SHP77 treated with DMSO at 0.1 percent for 48 hours (cell line): ENCODE measurements around the gene PCDHA3.
"Not testable (repeated sequence)": the region's sequence is repeated elsewhere in the genome, so short reads cannot be mapped to it uniquely, and the experiment has no call there.

Experiments
- DNase-seq: peaks from one replicate; lab custom pipeline; 2025; lab: John Stamatoyannopoulos, UW

Gene PCDHA3

DNA sequence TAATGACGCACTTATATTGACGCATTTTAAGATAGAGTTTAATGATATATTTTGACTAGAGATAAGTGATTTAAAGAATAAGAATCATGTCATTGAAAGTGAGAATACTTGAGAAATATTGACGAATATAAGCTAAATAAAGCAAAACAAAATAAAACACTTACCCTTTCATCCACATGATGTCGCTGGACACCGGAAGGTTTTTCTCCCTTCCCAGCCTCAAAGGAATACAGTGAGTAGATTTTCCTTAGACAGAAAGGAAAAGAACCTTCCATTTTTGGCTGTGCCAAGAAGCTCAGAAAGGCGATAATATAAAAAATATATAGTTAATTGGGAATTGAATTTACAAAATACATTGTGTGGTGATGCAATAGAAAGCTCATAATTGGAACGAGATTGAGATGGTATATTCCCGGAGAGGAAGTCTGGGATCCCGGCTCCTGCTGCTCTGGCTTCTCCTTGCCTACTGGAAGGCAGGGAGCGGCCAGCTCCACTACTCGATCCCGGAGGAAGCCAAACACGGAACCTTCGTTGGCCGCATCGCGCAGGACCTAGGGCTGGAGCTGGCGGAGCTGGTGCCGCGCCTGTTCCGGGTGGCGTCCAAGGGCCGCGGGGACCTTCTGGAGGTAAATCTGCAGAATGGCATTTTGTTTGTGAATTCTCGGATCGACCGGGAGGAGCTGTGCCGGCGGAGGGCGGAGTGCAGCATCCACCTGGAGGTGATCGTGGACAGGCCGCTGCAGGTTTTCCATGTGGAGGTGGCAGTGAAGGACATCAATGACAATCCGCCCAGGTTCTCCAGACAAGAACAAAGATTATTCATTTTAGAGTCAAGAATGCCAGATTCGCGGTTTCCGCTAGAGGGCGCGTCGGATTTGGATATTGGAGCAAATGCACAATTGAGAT is 20.8 kb downstream of the PCDHA3 start, which contains the start of gene PCDHA5:
Gene PCDHA5, plus strand, starts transcription at position 239 of the 906 bp plus-strand sequence.
- no peak for DNase-seq

DNA sequence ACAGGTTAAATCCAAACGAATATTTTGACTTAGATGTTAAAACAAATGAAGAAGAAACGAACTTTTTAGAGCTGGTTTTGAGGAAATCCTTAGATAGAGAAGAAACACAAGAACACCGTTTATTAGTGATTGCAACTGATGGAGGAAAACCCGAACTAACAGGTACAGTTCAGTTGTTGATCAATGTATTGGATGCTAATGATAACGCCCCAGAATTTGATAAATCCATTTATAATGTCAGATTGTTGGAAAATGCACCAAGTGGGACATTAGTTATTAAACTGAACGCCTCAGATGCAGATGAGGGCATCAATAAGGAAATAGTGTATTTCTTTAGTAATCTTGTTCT is 21.4 kb downstream of the PCDHA3 start:
- DNase-seq = no peak

DNA sequence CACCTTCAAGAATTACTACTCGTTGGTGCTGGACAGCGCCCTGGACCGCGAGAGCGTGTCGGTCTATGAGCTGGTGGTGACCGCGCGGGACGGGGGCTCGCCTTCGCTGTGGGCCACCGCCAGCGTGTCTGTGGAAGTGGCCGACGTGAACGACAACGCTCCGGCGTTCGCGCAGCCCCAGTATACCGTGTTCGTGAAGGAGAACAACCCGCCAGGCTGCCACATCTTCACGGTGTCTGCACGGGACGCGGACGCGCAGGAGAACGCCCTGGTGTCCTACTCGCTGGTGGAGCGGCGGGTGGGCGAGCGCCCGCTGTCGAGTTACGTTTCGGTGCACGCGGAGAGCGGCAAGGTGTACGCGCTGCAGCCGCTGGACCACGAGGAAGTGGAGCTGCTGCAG is 22.1 kb downstream of the PCDHA3 start:
- DNase-seq = not testable (repeated sequence)

DNA sequence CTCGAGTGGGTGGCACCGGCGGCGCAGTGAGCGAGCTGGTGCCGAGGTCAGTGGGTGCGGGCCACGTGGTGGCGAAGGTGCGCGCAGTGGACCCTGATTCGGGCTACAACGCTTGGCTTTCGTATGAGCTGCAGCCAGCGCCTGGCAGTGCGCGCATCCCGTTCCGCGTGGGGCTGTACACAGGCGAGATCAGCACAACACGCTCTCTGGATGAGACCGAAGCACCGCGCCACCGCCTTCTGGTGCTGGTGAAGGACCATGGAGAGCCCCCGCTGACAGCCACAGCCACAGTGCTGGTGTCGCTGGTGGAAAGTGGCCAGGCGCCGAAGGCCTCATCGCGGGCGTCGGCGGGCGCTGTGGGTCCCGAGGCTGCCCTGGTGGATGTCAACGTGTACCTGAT is 22.6 kb downstream of the PCDHA3 start:
- DNase-seq = no peak

DNA sequence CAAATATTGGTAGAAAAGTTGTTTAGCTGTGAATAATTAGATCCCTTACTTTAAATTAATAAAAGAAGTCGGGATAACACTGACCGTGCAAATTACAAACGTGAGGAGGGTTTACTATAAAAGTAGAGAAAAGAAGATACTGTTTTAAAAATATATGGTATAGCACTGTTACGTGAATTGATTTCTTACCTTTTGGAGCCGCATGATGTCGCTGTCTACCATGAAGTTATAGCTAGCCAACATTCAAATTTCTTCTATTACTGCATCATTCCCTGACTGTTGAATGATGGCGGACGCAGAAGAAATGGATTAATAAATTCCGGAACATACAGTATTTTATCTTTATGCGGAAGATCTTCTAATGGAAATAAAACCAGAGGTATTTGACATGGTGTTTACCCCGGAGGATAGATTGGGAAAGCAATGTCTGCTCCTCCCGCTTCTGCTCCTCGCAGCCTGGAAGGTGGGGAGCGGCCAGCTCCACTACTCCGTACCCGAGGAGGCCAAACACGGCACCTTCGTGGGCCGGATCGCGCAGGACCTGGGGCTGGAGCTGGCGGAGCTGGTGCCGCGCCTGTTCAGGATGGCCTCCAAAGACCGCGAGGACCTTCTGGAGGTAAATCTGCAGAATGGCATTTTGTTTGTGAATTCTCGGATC is 27.0 kb downstream of the PCDHA3 start, which contains the start of gene PCDHA6:
Gene PCDHA6, plus strand, starts transcription at position 257 of the 658 bp plus-strand sequence. Its CDS starts 132 bp downstream, at position 389.
- DNase-seq = no peak

DNA sequence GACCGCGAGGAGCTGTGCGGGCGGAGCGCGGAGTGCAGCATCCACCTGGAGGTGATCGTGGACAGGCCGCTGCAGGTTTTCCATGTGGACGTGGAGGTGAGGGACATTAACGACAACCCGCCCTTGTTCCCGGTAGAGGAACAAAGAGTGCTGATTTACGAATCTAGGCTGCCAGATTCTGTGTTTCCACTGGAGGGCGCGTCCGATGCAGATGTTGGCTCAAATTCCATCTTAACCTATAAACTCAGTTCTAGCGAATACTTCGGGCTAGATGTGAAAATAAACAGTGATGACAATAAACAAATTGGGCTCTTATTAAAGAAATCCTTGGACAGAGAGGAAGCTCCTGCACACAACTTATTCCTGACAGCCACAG is 27.5 kb downstream of the PCDHA3 start:
- no peak for DNase-seq

DNA sequence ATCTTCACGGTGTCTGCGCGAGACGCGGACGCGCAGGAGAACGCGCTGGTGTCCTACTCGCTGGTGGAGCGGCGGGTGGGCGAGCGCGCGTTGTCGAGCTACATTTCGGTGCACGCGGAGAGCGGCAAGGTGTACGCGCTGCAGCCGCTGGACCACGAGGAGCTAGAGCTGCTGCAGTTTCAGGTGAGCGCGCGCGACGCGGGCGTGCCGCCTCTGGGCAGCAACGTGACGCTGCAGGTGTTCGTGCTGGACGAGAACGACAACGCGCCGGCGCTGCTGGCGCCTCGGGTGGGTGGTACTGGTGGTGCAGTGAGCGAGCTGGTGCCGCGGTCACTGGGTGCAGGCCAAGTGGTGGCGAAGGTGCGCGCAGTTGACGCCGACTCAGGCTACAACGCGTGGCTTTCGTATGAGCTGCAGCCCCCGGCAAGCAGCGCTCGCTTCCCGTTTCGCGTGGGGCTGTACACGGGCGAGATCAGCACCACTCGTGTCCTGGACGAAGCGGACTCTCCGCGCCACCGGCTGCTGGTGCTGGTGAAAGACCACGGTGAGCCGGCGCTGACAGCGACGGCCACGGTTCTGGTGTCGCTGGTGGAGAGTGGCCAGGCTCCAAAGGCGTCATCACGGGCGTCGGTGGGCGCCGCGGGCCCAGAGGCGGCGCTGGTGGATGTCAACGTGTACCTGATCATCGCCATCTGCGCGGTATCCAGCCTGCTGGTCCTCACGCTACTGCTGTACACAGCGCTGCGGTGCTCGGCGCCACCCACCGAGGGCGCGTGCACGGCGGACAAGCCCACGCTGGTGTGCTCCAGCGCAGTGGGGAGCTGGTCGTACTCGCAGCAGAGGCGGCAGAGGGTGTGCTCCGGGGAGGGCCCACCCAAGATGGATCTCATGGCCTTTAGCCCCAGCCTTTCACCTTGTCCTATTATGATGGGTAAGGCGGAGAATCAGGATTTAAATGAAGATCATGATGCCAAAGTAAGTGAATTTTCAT is 28.9 kb downstream of the PCDHA3 start:
- not testable (repeated sequence) for DNase-seq

DNA sequence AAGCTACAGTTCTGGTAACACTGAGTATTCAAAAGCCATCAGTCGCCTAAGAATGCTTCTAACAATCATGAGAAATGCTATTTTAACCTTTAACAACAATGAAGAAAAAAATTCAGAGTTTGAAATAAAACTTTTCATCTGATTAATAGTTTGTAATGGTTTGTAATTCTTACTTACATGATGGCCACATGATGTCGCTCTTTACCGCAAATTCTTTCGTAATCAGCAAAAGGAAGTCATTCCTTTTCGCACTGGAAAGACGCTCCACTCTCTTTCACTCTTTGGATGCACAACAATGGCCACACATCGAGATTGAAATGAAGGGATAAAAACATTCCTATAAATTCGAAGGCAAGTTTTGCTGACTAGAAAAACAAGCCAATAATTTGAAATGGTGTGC is 33.1 kb downstream of the PCDHA3 start, which contains the start of gene PCDHA7:
Gene PCDHA7, plus strand, starts transcription at position 277 of the 400 bp plus-strand sequence. Its CDS starts 115 bp downstream, at position 392.
- DNase-seq = no peak

DNA sequence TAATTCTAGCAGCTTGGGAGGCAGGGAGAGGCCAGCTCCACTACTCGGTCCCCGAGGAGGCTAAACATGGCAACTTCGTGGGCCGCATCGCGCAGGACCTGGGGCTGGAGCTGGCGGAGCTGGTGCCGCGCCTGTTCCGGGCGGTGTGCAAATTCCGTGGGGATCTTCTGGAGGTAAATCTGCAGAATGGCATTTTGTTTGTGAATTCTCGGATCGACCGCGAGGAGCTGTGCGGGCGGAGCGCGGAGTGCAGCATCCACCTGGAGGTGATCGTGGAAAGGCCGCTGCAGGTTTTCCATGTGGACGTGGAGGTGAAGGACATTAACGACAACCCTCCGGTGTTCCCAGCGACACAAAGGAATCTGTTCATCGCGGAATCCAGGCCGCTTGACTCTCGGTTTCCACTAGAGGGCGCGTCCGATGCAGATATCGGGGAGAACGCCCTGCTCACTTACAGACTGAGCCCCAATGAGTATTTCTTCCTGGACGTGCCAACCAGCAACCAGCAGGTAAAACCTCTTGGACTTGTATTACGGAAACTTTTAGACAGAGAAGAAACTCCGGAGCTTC is 33.7 kb downstream of the PCDHA3 start:
- not testable (repeated sequence) for DNase-seq

DNA sequence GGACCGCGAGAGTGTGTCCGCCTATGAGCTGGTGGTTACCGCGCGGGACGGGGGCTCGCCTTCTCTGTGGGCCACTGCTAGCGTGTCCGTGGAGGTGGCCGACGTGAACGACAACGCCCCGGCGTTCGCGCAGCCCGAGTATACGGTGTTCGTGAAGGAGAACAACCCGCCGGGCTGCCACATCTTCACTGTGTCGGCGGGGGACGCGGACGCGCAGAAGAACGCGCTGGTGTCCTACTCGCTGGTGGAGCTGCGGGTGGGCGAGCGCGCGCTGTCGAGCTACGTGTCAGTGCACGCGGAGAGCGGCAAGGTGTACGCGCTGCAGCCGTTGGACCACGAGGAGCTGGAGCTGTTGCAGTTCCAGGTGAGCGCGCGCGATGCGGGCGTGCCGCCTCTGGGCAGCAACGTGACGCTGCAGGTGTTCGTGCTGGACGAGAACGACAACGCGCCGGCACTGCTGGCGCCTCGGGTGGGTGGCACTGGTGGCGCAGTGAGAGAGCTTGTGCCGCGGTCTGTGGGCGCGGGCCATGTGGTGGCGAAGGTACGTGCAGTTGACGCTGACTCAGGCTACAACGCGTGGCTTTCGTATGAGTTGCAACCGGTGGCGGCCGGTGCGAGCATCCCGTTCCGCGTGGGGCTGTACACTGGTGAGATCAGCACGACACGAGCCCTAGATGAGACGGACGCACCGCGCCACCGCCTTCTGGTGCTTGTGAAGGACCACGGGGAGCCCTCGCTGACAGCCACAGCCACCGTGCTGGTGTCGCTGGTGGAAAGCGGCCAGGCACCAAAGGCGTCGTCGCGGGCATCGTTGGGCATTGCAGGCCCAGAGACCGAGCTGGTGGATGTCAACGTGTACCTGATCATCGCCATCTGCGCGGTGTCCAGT is 35.0 kb downstream of the PCDHA3 start:
- no peak for DNase-seq

DNA sequence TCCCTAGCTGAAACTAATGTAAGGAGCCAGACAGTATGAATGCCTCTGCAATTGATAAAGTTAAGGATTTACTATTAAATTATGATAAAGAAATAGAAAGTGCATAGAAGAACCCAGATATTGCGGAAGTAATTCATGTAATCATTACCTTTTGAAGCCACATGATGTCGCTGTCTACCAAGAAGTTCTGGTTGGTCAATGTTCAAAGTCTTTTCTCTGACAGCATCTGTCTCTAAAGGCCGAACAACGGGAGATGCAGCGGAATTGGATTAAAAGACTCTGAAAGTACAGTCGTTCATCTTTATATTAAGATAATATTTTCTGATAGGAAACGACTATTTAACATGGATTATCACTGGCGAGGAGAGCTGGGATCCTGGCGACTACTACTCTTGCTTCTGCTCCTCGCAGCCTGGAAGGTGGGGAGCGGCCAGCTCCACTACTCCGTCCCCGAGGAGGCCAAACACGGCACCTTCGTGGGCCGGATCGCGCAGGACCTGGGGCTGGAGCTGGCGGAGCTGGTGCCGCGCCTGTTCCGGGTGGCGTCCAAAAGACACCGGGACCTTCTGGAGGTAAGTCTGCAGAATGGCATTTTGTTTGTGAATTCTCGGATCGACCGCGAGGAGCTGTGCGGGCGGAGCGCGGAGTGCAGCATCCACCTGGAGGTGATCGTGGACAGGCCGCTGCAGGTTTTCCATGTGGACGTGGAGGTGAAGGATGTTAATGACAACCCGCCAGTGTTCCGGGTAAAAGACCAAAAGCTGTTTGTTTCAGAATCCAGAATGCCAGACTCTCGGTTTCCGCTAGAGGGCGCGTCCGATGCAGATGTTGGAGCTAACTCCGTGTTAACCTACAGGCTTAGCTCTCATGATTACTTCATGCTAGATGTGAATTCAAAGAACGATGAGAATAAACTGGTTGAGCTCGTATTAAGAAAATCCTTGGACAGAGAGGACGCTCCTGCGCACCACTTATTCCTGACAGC is 40.4 kb downstream of the PCDHA3 start, which contains the start of gene PCDHA8:
Gene PCDHA8, plus strand, starts transcription at position 210 of the 985 bp plus-strand sequence. Its CDS starts 135 bp downstream, at position 345.
- peak; percentile 85 for DNase-seq

DNA sequence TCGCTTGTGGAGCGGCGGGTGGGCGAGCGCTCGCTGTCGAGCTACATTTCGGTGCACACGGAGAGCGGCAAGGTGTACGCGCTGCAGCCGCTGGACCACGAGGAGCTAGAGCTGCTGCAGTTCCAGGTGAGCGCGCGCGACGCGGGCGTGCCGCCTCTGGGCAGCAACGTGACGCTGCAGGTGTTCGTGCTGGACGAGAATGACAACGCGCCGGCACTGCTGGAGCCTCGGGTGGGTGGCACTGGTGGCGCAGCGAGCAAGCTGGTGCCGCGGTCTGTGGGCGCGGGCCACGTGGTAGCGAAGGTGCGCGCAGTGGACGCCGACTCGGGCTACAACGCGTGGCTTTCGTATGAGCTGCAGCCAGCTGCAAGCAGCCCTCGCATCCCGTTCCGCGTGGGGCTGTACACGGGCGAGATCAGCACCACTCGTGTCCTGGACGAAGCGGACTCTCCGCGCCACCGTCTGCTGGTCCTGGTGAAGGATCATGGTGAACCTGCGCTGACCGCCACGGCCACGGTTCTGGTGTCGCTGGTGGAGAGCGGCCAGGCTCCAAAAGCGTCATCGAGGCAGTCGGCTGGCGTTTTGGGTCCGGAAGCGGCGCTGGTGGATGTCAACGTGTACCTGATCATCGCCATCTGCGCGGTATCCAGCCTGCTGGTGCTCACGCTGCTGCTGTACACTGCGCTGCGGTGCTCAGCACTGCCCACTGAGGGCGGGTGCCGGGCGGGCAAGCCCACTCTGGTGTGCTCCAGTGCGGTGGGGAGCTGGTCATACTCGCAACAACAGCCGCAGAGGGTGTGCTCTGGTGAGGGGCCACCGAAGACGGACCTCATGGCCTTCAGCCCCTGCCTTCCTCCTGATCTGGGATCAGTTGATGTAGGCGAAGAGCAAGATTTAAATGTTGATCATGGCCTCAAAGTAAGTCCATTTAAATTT is 42.2 kb downstream of the PCDHA3 start:
- DNase-seq = no peak

DNA sequence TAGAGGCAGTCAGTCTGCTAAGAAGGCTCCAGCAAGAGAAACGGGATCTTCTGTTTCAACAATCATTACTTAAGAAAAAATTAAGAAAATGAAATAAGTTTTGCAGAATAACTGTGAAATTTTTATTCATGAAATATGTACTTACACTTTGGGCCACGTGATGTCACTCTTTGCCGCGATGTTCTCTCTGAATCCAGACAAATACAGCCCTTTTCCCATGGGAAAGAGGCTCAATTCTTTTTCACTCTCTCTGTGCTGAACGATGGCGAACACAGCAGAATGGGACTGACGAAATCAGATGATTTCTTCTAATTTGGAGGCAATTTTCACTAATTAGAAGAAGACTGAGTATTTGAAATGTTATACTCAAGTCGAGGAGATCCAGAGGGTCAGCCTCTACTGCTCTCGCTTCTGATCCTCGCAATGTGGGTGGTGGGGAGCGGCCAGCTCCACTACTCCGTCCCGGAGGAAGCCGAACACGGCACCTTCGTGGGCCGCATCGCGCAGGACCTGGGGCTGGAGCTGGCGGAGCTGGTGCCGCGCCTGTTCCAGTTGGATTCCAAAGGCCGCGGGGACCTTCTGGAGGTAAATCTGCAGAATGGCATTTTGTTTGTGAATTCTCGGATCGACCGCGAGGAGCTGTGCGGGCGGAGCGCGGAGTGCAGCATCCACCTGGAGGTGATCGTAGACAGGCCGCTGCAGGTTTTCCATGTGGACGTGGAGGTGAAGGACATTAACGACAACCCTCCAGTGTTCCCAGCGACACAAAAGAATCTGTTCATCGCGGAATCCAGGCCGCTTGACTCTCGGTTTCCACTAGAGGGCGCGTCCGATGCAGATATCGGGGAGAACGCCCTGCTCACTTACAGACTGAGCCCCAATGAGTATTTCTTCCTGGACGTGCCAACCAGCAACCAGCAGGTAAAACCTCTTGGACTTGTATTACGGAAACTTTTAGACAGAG is 47.6 kb downstream of the PCDHA3 start, which contains the start of gene PCDHA9:
Gene PCDHA9, plus strand, starts transcription at position 244 of the 964 bp plus-strand sequence. Its CDS starts 114 bp downstream, at position 358.
- DNase-seq = not testable (repeated sequence)

DNA sequence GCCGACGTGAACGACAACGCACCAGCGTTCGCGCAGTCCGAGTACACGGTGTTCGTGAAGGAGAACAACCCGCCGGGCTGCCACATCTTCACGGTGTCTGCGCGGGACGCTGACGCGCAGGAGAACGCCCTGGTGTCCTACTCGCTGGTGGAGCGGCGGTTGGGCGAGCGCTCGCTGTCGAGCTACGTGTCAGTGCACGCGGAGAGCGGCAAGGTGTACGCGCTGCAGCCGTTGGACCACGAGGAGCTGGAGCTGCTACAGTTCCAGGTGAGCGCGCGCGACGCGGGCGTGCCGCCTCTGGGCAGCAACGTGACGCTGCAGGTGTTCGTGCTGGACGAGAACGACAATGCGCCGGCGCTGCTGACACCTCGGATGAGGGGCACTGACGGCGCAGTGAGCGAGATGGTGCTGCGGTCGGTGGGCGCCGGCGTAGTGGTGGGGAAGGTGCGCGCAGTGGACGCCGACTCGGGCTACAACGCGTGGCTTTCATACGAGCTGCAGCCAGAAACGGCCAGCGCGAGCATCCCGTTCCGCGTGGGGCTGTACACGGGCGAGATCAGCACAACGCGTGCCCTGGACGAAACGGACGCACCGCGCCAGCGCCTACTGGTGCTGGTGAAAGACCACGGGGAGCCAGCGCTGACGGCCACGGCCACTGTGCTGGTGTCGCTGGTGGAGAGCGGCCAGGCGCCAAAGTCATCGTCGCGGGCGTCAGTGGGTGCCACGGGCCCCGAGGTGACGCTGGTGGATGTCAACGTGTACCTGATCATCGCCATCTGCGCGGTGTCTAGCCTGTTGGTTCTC is 49.2 kb downstream of the PCDHA3 start:
- not testable (repeated sequence) for DNase-seq
